ENCODE results near the gene CACNA2D3.

Gene CACNA2D3

GRCh38 chr3:54649551-54649950, 527.2 kb downstream of the CACNA2D3 start:
- peaks cover 20% of the 10 kb centered on the region for H3K36me3 ChIP-seq (ENCODE audit: control insufficient read depth, insufficient read depth, low read length)
- no peak overlapping the region for H3K4me3 ChIP-seq (ENCODE audit: low read depth, low read length)
- H3K9me3 ChIP-seq (ENCODE audit: control insufficient read depth, insufficient read depth, low read length): peaks cover 6% of the 10 kb centered on the region; the same call in 1 of the 2 replicates
- no peak overlapping the region for H3K27ac ChIP-seq (ENCODE audit: low read depth, low read length)
- peaks cover 9% of the 10 kb centered on the region; the same call in 1 of the 2 replicates for H3K4me1 ChIP-seq (ENCODE audit: control insufficient read depth, insufficient read depth, low read length)
- H3K9ac ChIP-seq (ENCODE audit: low read depth, low read length): no peak overlapping the region
- H3K27me3 ChIP-seq (ENCODE audit: control insufficient read depth, insufficient read depth, low read length): no peaks in the 10 kb centered on the region

- H3K9ac ChIP-seq (ENCODE audit: low read depth, low read length): no peak overlapping the region
- H3K4me3 ChIP-seq (ENCODE audit: low read depth, low read length): no peak overlapping the region
- H3K36me3 ChIP-seq (ENCODE audit: control insufficient read depth, insufficient read depth, low read length): peaks cover 3% of the 10 kb centered on the region; the same call in 1 of the 2 replicates
- no peaks in the 10 kb centered on the region for H3K27me3 ChIP-seq (ENCODE audit: control insufficient read depth, insufficient read depth, low read length)
- H3K4me1 ChIP-seq (ENCODE audit: control insufficient read depth, insufficient read depth, low read length): peaks cover 13% of the 10 kb centered on the region; the same call in 1 of the 2 replicates
- H3K27ac ChIP-seq (ENCODE audit: low read depth, low read length): no peak overlapping the region
- H3K9me3 ChIP-seq (ENCODE audit: control insufficient read depth, insufficient read depth, low read length): no peaks in the 10 kb centered on the region
Measured at GRCh38 chr3:54653456-54654195, 531.3 kb downstream of the CACNA2D3 start.

GRCh38 chr3:54654776-54655175, 532.4 kb downstream of the CACNA2D3 start:
- no peak overlapping the region for H3K9ac ChIP-seq (ENCODE audit: low read depth, low read length)
- H3K27me3 ChIP-seq (ENCODE audit: control insufficient read depth, insufficient read depth, low read length): no peaks in the 10 kb centered on the region
- no peak overlapping the region for H3K27ac ChIP-seq (ENCODE audit: low read depth, low read length)
- H3K9me3 ChIP-seq (ENCODE audit: control insufficient read depth, insufficient read depth, low read length): no peaks in the 10 kb centered on the region
- peaks cover 3% of the 10 kb centered on the region; the same call in 1 of the 2 replicates for H3K36me3 ChIP-seq (ENCODE audit: control insufficient read depth, insufficient read depth, low read length)
- no peak overlapping the region for H3K4me3 ChIP-seq (ENCODE audit: low read depth, low read length)
- H3K4me1 ChIP-seq (ENCODE audit: control insufficient read depth, insufficient read depth, low read length): peaks cover 20% of the 10 kb centered on the region; the same call in 1 of the 2 replicates

- no peaks in the 10 kb centered on the region for H3K27me3 ChIP-seq (ENCODE audit: control insufficient read depth, insufficient read depth, low read length)
- H3K27ac ChIP-seq (ENCODE audit: low read depth, low read length): no peak overlapping the region
- no peaks in the 10 kb centered on the region; the same call in none of the 2 replicates for H3K36me3 ChIP-seq (ENCODE audit: control insufficient read depth, insufficient read depth, low read length)
- no peaks in the 10 kb centered on the region for H3K9me3 ChIP-seq (ENCODE audit: control insufficient read depth, insufficient read depth, low read length)
- no peak overlapping the region for H3K9ac ChIP-seq (ENCODE audit: low read depth, low read length)
- H3K4me3 ChIP-seq (ENCODE audit: low read depth, low read length): no peak overlapping the region
- peaks cover 19% of the 10 kb centered on the region; the same call in 1 of the 2 replicates for H3K4me1 ChIP-seq (ENCODE audit: control insufficient read depth, insufficient read depth, low read length)
Measured at GRCh38 chr3:54659347-54659746, 537.0 kb downstream of the CACNA2D3 start.

- 0 out of 2 replicates have a peak, but pooled peaks cover 16% of the 10 kb centered on the region for H3K4me1 ChIP-seq (ENCODE audit: control insufficient read depth, insufficient read depth, low read length)
- no peaks in the 10 kb centered on the region; the same call in none of the 2 replicates for H3K36me3 ChIP-seq (ENCODE audit: control insufficient read depth, insufficient read depth, low read length)
- no peak overlapping the region for H3K9ac ChIP-seq (ENCODE audit: low read depth, low read length)
- no peak overlapping the region for H3K4me3 ChIP-seq (ENCODE audit: low read depth, low read length)
- no peaks in the 10 kb centered on the region for H3K9me3 ChIP-seq (ENCODE audit: control insufficient read depth, insufficient read depth, low read length)
- H3K27ac ChIP-seq (ENCODE audit: low read depth, low read length): no peak overlapping the region
- H3K27me3 ChIP-seq (ENCODE audit: control insufficient read depth, insufficient read depth, low read length): no peaks in the 10 kb centered on the region
Measured at GRCh38 chr3:54660714-54661132, 538.4 kb downstream of the CACNA2D3 start.

GRCh38 chr3:54661151-54661550, 538.8 kb downstream of the CACNA2D3 start:
- Histone ChIP-seq H3K36me3 (ENCODE audit: control insufficient read depth, insufficient read depth, low read length) (no peaks in the 10 kb centered on the region; the same call in none of the 2 replicates), H3K4me3 (ENCODE audit: low read depth, low read length) (no peak overlapping the region), H3K27me3 (ENCODE audit: control insufficient read depth, insufficient read depth, low read length) (no peaks in the 10 kb centered on the region), H3K9ac (ENCODE audit: low read depth, low read length) (no peak overlapping the region), H3K9me3 (ENCODE audit: control insufficient read depth, insufficient read depth, low read length) (no peaks in the 10 kb centered on the region), H3K27ac (ENCODE audit: low read depth, low read length) (no peak overlapping the region), H3K4me1 (ENCODE audit: control insufficient read depth, insufficient read depth, low read length) (0 out of 2 replicates have a peak, but pooled peaks cover 16% of the 10 kb centered on the region)

- H3K36me3 ChIP-seq (ENCODE audit: control insufficient read depth, insufficient read depth, low read length): no peaks in the 10 kb centered on the region; the same call in none of the 2 replicates
- H3K27me3 ChIP-seq (ENCODE audit: control insufficient read depth, insufficient read depth, low read length): no peaks in the 10 kb centered on the region
- H3K4me3 ChIP-seq (ENCODE audit: low read depth, low read length): no peak overlapping the region
- no peaks in the 10 kb centered on the region for H3K9me3 ChIP-seq (ENCODE audit: control insufficient read depth, insufficient read depth, low read length)
- H3K9ac ChIP-seq (ENCODE audit: low read depth, low read length): no peak overlapping the region
- H3K27ac ChIP-seq (ENCODE audit: low read depth, low read length): no peak overlapping the region
- peaks cover 13% of the 10 kb centered on the region; the same call in 1 of the 2 replicates for H3K4me1 ChIP-seq (ENCODE audit: control insufficient read depth, insufficient read depth, low read length)
Measured at GRCh38 chr3:54663501-54664011, 541.2 kb downstream of the CACNA2D3 start.

GRCh38 chr3:54665016-54665600, 542.8 kb downstream of the CACNA2D3 start:
- peaks cover 10% of the 10 kb centered on the region for H3K4me1 ChIP-seq (ENCODE audit: control insufficient read depth, insufficient read depth, low read length)
- no peak overlapping the region for H3K9ac ChIP-seq (ENCODE audit: low read depth, low read length)
- H3K4me3 ChIP-seq (ENCODE audit: low read depth, low read length): no peak overlapping the region
- no peaks in the 10 kb centered on the region for H3K27me3 ChIP-seq (ENCODE audit: control insufficient read depth, insufficient read depth, low read length)
- no peaks in the 10 kb centered on the region; the same call in 1 of the 2 replicates for H3K36me3 ChIP-seq (ENCODE audit: control insufficient read depth, insufficient read depth, low read length)
- H3K9me3 ChIP-seq (ENCODE audit: control insufficient read depth, insufficient read depth, low read length): no peaks in the 10 kb centered on the region
- no peak overlapping the region for H3K27ac ChIP-seq (ENCODE audit: low read depth, low read length)

GRCh38 chr3:54668236-54668635, 545.9 kb downstream of the CACNA2D3 start:
- Histone ChIP-seq H3K9me3 (ENCODE audit: control insufficient read depth, insufficient read depth, low read length) (no peaks in the 10 kb centered on the region), H3K27me3 (ENCODE audit: control insufficient read depth, insufficient read depth, low read length) (no peaks in the 10 kb centered on the region), H3K27ac (ENCODE audit: low read depth, low read length) (no peak overlapping the region), H3K4me1 (ENCODE audit: control insufficient read depth, insufficient read depth, low read length) (peaks cover 16% of the 10 kb centered on the region), H3K9ac (ENCODE audit: low read depth, low read length) (no peak overlapping the region), H3K4me3 (ENCODE audit: low read depth, low read length) (no peak overlapping the region), H3K36me3 (ENCODE audit: control insufficient read depth, insufficient read depth, low read length) (no peaks in the 10 kb centered on the region)

- Histone ChIP-seq H3K27ac (ENCODE audit: low read depth, low read length) (peak overlapping the region; percentile 39), H3K9ac (ENCODE audit: low read depth, low read length) (no peak overlapping the region), H3K27me3 (ENCODE audit: control insufficient read depth, insufficient read depth, low read length) (no peaks in the 10 kb centered on the region), H3K36me3 (ENCODE audit: control insufficient read depth, insufficient read depth, low read length) (no peaks in the 10 kb centered on the region), H3K4me1 (ENCODE audit: control insufficient read depth, insufficient read depth, low read length) (peaks cover 16% of the 10 kb centered on the region), H3K9me3 (ENCODE audit: control insufficient read depth, insufficient read depth, low read length) (no peaks in the 10 kb centered on the region), H3K4me3 (ENCODE audit: low read depth, low read length) (no peak overlapping the region)
Measured at GRCh38 chr3:54670201-54671000, 548.0 kb downstream of the CACNA2D3 start.
